Stimulated activated CD8-positive, alpha-beta memory T cell treated with anti-CD3 and anti-CD28 coated beads, Interleukin-2, amount 100 ng/mL, for 48 hours (primary cell): ENCODE measurements around the gene COP1.
"Not testable (repeated sequence)": the region's sequence is repeated elsewhere in the genome, so short reads cannot be mapped to it uniquely, and the experiment has no call there.

Experiments
- DNase-seq, 2 donors: peaks; one replicate each; pipeline ENCODE4 v3.0.0-alpha.2; 2020; ENCODE audit warnings: low read depth in 2 of 2

Gene COP1

GRCh38 chr1:176206961-176207902, at the start of gene COP1:
Gene COP1 (minus strand): TSS chr1:176207286. CDS start chr1:176206978, 308 bp downstream.
- DNase-seq = peak; percentile 90 to 95

GRCh38 chr1:176252191-176252590, 45.1 kb upstream of the COP1 start:
- DNase-seq = no peak

GRCh38 chr1:176244851-176245250, 37.8 kb upstream of the COP1 start:
- DNase-seq = no peak

GRCh38 chr1:176243746-176244145, 36.7 kb upstream of the COP1 start:
- DNase-seq = no peak

GRCh38 chr1:176241385-176242015, 34.4 kb upstream of the COP1 start:
- DNase-seq = no peak

- DNase-seq = not testable (repeated sequence)
These were observed 26.6 kb upstream of the COP1 start for GRCh38 chr1:176233657-176234056.

GRCh38 chr1:176227579-176227978, 20.5 kb upstream of the COP1 start:
- no peak for DNase-seq

GRCh38 chr1:176225911-176226310, 18.8 kb upstream of the COP1 start:
- DNase-seq = no peak

- no peak for DNase-seq
These were observed 18.4 kb upstream of the COP1 start for GRCh38 chr1:176225479-176225875.

- DNase-seq = no peak
These were observed 15.1 kb upstream of the COP1 start for GRCh38 chr1:176222196-176222595.

GRCh38 chr1:176220100-176220689, 13.1 kb upstream of the COP1 start:
- no peak for DNase-seq

- no peak for DNase-seq
These were observed 10.5 kb upstream of the COP1 start for GRCh38 chr1:176217461-176218099.

GRCh38 chr1:176216031-176216430, 8.9 kb upstream of the COP1 start:
- DNase-seq = no peak

GRCh38 chr1:176211396-176212165, 4.5 kb upstream of the COP1 start:
- no peak for DNase-seq

GRCh38 chr1:176208034-176208433, 948 bp upstream of the COP1 start:
- DNase-seq = no peak

- peak; percentile 12 to 34 for DNase-seq
These were observed 803 bp downstream of the COP1 start for GRCh38 chr1:176206006-176206960.

GRCh38 chr1:176205332-176205914, 1.7 kb downstream of the COP1 start:
- no peak for DNase-seq

- DNase-seq = not testable (repeated sequence)
These were observed 2.4 kb downstream of the COP1 start for GRCh38 chr1:176204655-176205054.

GRCh38 chr1:176203735-176204134, 3.4 kb downstream of the COP1 start:
- DNase-seq = no peak

- DNase-seq = no peak
These were observed 5.5 kb downstream of the COP1 start for GRCh38 chr1:176201568-176201967.
